DND-41 (cell line): ENCODE data around the gene NPW.

Experiments
- ATAC-seq: fragments of 200-7000 bp; cut with Tn5 transposase; 3 replicates; pipeline ENCODE4 v1.9.1; 2021; ENCODE audit warnings: low read depth; ENCODE audit not compliant: insufficient read depth
- DNase-seq: peaks from one replicate; pipeline ENCODE4 v3.0.0-alpha.2; 2020
- H2AFZ ChIP-seq: 2 replicates; pipeline ENCODE4 v1.6.0; 2012; ENCODE audit warnings: low read depth, low read length
- H3K27ac ChIP-seq: 2 replicates; pipeline ENCODE4 v1.5.1; 2012; ENCODE audit warnings: low read length, inconsistent platforms
- H3K27me3 ChIP-seq: fragments of 200-600 bp; sonication (generic); 2 replicates; pipeline ENCODE4 v1.6.0; 2012; ENCODE audit warnings: low read length, mild to moderate bottlenecking, inconsistent platforms; ENCODE audit not compliant: insufficient read depth, poor library complexity
- H3K36me3 ChIP-seq: 2 replicates; pipeline ENCODE4 v1.5.1; 2012; ENCODE audit warnings: low read length, inconsistent platforms; ENCODE audit not compliant: insufficient read depth
- H3K4me1 ChIP-seq: 2 replicates; pipeline ENCODE4 v1.5.1; 2012; ENCODE audit warnings: mild to moderate bottlenecking, low read length; ENCODE audit not compliant: insufficient read depth
- H3K4me2 ChIP-seq: 2 replicates; pipeline ENCODE4 v1.6.0; 2012; ENCODE audit warnings: mild to moderate bottlenecking, moderate library complexity, low read length, inconsistent platforms; ENCODE audit not compliant: insufficient read depth
- H3K4me3 ChIP-seq, 2 experiments: fragments of 200-600 bp in 1 of 2; shearing (Covaris generic) in 1 of 2; 2 replicates each; pipeline ENCODE4 v1.5.1; 2012 to 2016; ENCODE audit warnings: inconsistent platforms in 2 of 2, low read length in 2 of 2, mild to moderate bottlenecking in 2 of 2, low read depth in 1 of 2, moderate library complexity in 1 of 2
- H3K79me2 ChIP-seq: 2 replicates; pipeline ENCODE4 v1.6.0; 2012; ENCODE audit warnings: low read length, inconsistent platforms; ENCODE audit not compliant: insufficient read depth
- H3K9ac ChIP-seq: 2 replicates; pipeline ENCODE4 v1.6.0; 2012; ENCODE audit warnings: low read depth, mild to moderate bottlenecking, inconsistent platforms, low read length, moderate library complexity
- H3K9me3 ChIP-seq: 2 replicates; pipeline ENCODE4 v1.5.1; 2012; ENCODE audit warnings: low read length, moderate library complexity, mild to moderate bottlenecking, inconsistent platforms; ENCODE audit not compliant: insufficient read depth, severe bottlenecking
- H4K20me1 ChIP-seq: 2 replicates; pipeline ENCODE4 v1.6.0; 2012; ENCODE audit warnings: low read length; ENCODE audit not compliant: insufficient read depth
- EZH2 ChIP-seq: IDR thresholded peaks from 3 replicates; pipeline ENCODE4 v1.6.1; 2012; ENCODE audit warnings: borderline replicate concordance, low read depth, mild to moderate bottlenecking, moderate library complexity, low read length, inconsistent platforms; ENCODE audit not compliant: severe bottlenecking
- TF ChIP-seq, protein P1 (sequence below): IDR thresholded peaks from 2 replicates; pipeline ENCODE4 v1.5.1; 2012; ENCODE audit warnings: borderline replicate concordance, low read length, moderate library complexity, mild to moderate bottlenecking; ENCODE audit not compliant: poor library complexity, severe bottlenecking; ENCODE audit errors: extremely low read depth

The NPW gene

DNA sequence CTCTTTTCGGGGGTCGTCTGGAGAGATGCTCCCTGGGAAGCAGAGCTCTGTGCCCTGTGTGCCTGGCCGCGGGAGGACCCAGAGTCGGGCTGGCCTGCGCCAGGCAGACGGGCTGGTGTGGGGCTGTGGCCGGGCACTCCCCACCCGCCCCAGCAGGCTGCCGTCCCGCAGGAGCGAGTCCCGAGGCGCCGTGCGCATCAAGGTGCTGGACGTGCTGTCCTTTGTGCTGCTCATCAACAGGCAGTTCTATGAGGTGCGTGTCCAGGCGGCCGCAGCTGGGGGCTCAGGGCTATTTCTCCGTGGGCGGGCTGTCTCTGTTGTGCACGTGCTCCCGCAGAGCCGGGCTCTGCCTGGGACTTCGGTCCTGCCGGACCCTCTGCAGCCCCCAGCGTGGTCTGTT is 43.2 kb downstream of the NPW start:
- Histone ChIP-seq H3K4me2 (no peak overlapping the region), H4K20me1 (0 out of 2 replicates have a peak, but pooled peaks cover 4% of the 10 kb centered on the region), H3K27ac (no peak overlapping the region), H3K9ac (no peak overlapping the region), H3K9me3 (no peaks in the 10 kb centered on the region), H3K79me2 (no peaks in the 10 kb centered on the region), H3K36me3 (peaks cover 66% of the 10 kb centered on the region), H3K27me3 (no peaks in the 10 kb centered on the region), H3K4me1 (no peaks in the 10 kb centered on the region), H2AFZ (no peak overlapping the region), H3K4me3 (no peak overlapping the region)
- ATAC-seq (no peak), DNase-seq (no peak)
- TF ChIP-seq, protein P1, sequence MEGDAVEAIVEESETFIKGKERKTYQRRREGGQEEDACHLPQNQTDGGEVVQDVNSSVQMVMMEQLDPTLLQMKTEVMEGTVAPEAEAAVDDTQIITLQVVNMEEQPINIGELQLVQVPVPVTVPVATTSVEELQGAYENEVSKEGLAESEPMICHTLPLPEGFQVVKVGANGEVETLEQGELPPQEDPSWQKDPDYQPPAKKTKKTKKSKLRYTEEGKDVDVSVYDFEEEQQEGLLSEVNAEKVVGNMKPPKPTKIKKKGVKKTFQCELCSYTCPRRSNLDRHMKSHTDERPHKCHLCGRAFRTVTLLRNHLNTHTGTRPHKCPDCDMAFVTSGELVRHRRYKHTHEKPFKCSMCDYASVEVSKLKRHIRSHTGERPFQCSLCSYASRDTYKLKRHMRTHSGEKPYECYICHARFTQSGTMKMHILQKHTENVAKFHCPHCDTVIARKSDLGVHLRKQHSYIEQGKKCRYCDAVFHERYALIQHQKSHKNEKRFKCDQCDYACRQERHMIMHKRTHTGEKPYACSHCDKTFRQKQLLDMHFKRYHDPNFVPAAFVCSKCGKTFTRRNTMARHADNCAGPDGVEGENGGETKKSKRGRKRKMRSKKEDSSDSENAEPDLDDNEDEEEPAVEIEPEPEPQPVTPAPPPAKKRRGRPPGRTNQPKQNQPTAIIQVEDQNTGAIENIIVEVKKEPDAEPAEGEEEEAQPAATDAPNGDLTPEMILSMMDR, result no peak
- no peak for TF ChIP-seq EZH2

DNA sequence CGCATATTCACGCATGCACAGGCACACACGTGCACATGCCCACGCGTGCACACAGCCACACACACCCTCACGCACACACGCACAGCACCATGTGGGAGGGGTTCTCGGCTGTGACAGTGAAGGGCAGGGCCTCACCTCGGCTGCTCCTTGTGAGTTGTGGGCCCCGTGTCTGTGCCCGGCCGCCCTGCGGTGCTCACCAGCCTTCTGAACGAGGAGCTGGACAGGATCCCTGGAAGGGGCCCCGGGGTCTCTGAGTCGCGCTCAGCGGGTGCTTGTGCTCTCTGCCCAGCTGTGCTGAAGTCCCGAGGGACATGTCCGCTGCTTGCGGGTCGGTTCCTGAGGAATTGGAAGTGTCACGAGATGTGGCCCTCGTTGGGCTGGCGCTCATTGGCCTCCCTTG is 44.3 kb downstream of the NPW start:
- H3K4me2 ChIP-seq, result no peak overlapping the region
- H3K9ac ChIP-seq, result no peak overlapping the region
- H3K9me3 ChIP-seq, result no peaks in the 10 kb centered on the region
- no peaks in the 10 kb centered on the region for H3K79me2 ChIP-seq
- H3K36me3 ChIP-seq, result peaks cover 66% of the 10 kb centered on the region
- H3K4me1 ChIP-seq, result no peaks in the 10 kb centered on the region
- H3K4me3 ChIP-seq, result no peak overlapping the region
- no peaks in the 10 kb centered on the region for H3K27me3 ChIP-seq
- DNase-seq (no peak), ATAC-seq (no peak)
- H3K27ac ChIP-seq, result no peak overlapping the region
- TF ChIP-seq EZH2, result no peak
- TF ChIP-seq, protein P1, result no peak
- H2AFZ ChIP-seq, result no peak overlapping the region
- 0 out of 2 replicates have a peak, but pooled peaks cover 4% of the 10 kb centered on the region for H4K20me1 ChIP-seq

DNA sequence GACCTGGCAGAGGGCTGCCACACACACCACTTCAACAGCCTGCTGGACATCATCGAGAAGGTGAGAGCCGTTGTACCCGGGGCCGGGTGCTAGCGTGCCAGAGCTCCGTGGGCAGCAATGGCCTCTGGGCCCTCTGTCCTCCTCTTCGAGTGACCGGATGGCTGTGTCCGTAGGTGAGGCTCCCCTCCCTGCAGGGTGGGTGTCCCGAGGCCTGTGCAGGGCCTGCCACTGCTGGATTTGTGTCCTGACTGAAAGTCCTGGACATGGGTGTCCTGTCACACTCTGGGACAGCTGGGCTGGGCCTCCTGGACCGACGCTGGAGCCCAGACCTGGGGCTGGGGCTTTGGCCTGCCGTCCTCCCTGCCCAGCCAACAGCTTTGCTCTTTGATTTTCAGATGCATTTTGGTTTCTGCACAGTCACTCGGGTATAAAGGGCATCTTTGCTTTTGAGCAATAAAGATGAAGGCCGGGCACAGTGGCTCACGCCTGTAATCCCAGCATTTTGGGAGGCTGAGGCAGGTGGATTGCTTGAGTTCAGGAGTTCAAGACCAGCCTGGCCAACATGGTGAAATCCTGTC is 44.9 kb downstream of the NPW start:
- Histone ChIP-seq H3K4me1 (no peaks in the 10 kb centered on the region), H3K27ac (no peak overlapping the region), H4K20me1 (0 out of 2 replicates have a peak, but pooled peaks cover 4% of the 10 kb centered on the region), H3K9ac (no peak overlapping the region), H3K4me2 (no peak overlapping the region), H3K9me3 (no peaks in the 10 kb centered on the region), H3K27me3 (no peaks in the 10 kb centered on the region), H3K36me3 (peaks cover 68% of the 10 kb centered on the region), H3K4me3 (no peak overlapping the region), H3K79me2 (no peaks in the 10 kb centered on the region), H2AFZ (no peak overlapping the region)
- DNase-seq (no peak), ATAC-seq (no peak)
- TF ChIP-seq EZH2, result no peak
- TF ChIP-seq, protein P1, result no peak
